22Rv1 (cell line): Measurements from ENCODE around the gene ZNF878.

Experiments used
- CTCF ChIP-seq: fragments of 450-650 bp; IDR thresholded peaks from 2 replicates; pipeline ENCODE4 v1.5.1; 2017; ENCODE audit warnings: mild to moderate bottlenecking
- ZFX ChIP-seq: fragments of 450-650 bp; IDR thresholded peaks from 2 replicates; pipeline ENCODE4 v1.6.1; 2017; ENCODE audit warnings: antibody characterized with exemption, borderline replicate concordance

DNA sequence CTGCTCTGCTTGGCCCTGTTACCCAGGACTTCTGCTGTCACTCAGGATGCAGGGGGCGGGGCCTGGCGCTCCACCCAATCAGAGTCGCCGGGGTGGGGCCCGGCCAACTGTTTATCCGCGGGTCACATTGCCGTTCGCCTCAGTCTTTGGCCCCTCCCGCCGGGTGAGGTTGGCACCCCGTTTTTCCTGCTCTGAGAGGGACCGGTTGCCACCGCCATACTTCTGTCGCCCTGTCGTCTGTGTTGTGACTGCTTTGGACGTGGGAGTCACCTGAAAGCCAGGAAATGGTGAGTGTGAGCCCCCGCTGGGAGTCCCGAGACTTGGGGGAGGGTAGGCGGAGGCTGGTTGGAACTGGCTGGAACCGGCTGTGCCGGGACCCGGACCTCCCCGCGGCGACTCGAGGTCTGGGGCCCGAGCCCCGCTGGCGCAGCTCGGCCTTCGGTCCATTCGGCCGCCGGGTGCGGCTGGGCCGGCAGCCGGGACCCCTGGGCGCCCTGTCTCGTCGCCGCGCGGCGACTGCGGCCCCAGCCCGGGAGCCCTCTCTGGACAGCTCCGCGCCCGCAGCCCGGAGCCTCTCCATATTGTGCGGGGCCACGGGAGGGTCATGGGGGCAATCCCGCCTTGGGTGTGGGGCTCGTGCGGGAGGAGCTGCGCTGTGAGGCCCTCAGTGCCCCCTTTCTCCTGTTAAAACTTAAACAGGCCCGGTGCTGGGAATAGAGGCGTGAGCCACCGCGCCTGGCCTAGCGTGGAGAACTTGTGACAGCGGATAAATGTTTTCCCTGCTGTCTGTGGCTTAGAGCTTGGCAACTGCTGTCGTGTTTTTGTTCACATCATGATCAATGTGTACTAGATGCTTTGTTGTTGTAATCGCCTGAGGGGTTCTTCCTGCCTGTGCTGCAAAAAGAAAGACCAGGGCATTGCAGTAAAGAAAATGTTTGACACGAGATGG, 12.1 kb upstream of the ZNF878 start, which contains the start of gene ZNF844:
- TF ChIP-seq CTCF (no peak), ZFX (no peak)
